Measurements from ENCODE around the gene ZIC5.

The ZIC5 gene

GRCh38 chr13:99975626-99976025, 4.1 kb upstream of the ZIC5 start:
- no peak for DNase-seq

- no peak for DNase-seq
Observed at GRCh38 chr13:99974939-99975561, 3.5 kb upstream of the ZIC5 start.

- no peak for DNase-seq
Observed at GRCh38 chr13:99974296-99974938, 2.9 kb upstream of the ZIC5 start.

GRCh38 chr13:99973808-99974185, 2.2 kb upstream of the ZIC5 start:
- DNase-seq, result no peak

GRCh38 chr13:99973163-99973807, 1.7 kb upstream of the ZIC5 start:
- no peak for DNase-seq

- no peak for DNase-seq
Observed at GRCh38 chr13:99972190-99972731, 694 bp upstream of the ZIC5 start.

GRCh38 chr13:99970651-99971575, 654 bp downstream of the ZIC5 start:
- DNase-seq, result no peak

GRCh38 chr13:99969919-99970650, 1.5 kb downstream of the ZIC5 start:
- peak; percentile 44 for DNase-seq

GRCh38 chr13:99969453-99969918, 2.1 kb downstream of the ZIC5 start:
- DNase-seq, result no peak

GRCh38 chr13:99968521-99969452, 2.8 kb downstream of the ZIC5 start:
- no peak for DNase-seq

- no peak for DNase-seq
Observed at GRCh38 chr13:99967869-99968520, 3.6 kb downstream of the ZIC5 start.

- DNase-seq, result no peak
Observed at GRCh38 chr13:99967498-99967868, 4.1 kb downstream of the ZIC5 start.

GRCh38 chr13:99966064-99966805, 5.3 kb downstream of the ZIC5 start:
- DNase-seq, result no peak

GRCh38 chr13:99965329-99966000, 6.1 kb downstream of the ZIC5 start:
- no peak for DNase-seq

GRCh38 chr13:99963816-99964339, 7.7 kb downstream of the ZIC5 start:
- DNase-seq, result no peak

GRCh38 chr13:99962242-99962641, 9.3 kb downstream of the ZIC5 start:
- DNase-seq, result peak; percentile 16

GRCh38 chr13:99961636-99962035, 9.9 kb downstream of the ZIC5 start:
- DNase-seq, result no peak

GRCh38 chr13:99960663-99961311, 10.8 kb downstream of the ZIC5 start:
- DNase-seq, result no peak

All from NCI-H1105 treated with DMSO at 0.1 percent for 48 hours (cell line).